Measurements from ENCODE around the gene FBXL4. TPM values are rescaled to one million over a fixed set of nuclear protein-coding genes. Genes with fewer than 3 reads are reported as not detected.
A peak's percentile ranks its signal among the peaks of the same experiment; 100 is the strongest.

Gene FBXL4
- polyA plus RNA-seq, 1 donor from 2014 or later: 9.7 TPM

- Histone ChIP-seq H3K9me3 (ENCODE audit: low read length) (no peaks in the 10 kb centered on the region), H3K36me3 (ENCODE audit: insufficient read depth, low read length) (no peaks in the 10 kb centered on the region), H3K79me2 (replicated peaks; ENCODE audit: insufficient read depth, low read length) (peaks cover 17% of the 10 kb centered on the region), H3K27ac (ENCODE audit: low read length) (peak overlapping the region; percentile 80), H3K4me2 (ENCODE audit: low read length) (peak overlapping the region; percentile 86), H2AFZ (ENCODE audit: low read depth, low read length) (no peak overlapping the region), H3K9me2 (ENCODE audit: insufficient read depth, low read length) (no peaks in the 10 kb centered on the region), H4K20me1 (ENCODE audit: insufficient read depth) (peaks cover 9% of the 10 kb centered on the region), H3F3A (ENCODE audit: insufficient read depth, low read length, poor library complexity, severe bottlenecking) (peaks cover 10% of the 10 kb centered on the region), H3K27me3 (ENCODE audit: insufficient read depth, low read depth, low read length) (peaks cover 57% of the 10 kb centered on the region), H3K4me3 (ENCODE audit: low read length) (peak overlapping the region; percentile 91), H3K9ac (ENCODE audit: low read length) (peak overlapping the region; percentile 69)
- no peak for TF ChIP-seq RAD21 (conservative IDR thresholded peaks at IDR 0.05)
- TF ChIP-seq MXI1 (conservative IDR thresholded peaks at IDR 0.05; ENCODE audit: poor library complexity, severe bottlenecking): no peak
- no peak for TF ChIP-seq CTCF (IDR thresholded peaks at IDR 0.05; ENCODE audit: poor library complexity, severe bottlenecking)
- no peak for TF ChIP-seq TAF1 (IDR thresholded peaks at IDR 0.05; ENCODE audit: low read depth)
- TF ChIP-seq POLR2AphosphoS5 (IDR thresholded peaks at IDR 0.05): no peak
- no peak for TF ChIP-seq EP300 (conservative IDR thresholded peaks at IDR 0.05; ENCODE audit: poor library complexity, severe bottlenecking)
- TF ChIP-seq REST (IDR thresholded peaks at IDR 0.05; ENCODE audit: borderline replicate concordance): no peak
- TF ChIP-seq EZH2 (IDR thresholded peaks at IDR 0.05; ENCODE audit: borderline replicate concordance, insufficient read depth, low read length, poor library complexity, severe bottlenecking): no peak
Measured at GRCh38 chr6:98831959-98832283, 115.8 kb downstream of the FBXL4 start.

GRCh38 chr6:98831057-98831958 lies 116.4 kb downstream of the FBXL4 start:
- H3K9ac ChIP-seq (ENCODE audit: low read length): peak overlapping the region; percentile 37
- no peaks in the 10 kb centered on the region for H3K9me2 ChIP-seq (ENCODE audit: insufficient read depth, low read length)
- no peak overlapping the region for H3K27ac ChIP-seq (ENCODE audit: low read length)
- no peak for TF ChIP-seq EZH2 (IDR thresholded peaks at IDR 0.05; ENCODE audit: borderline replicate concordance, insufficient read depth, low read length, poor library complexity, severe bottlenecking)
- TF ChIP-seq CTCF (IDR thresholded peaks at IDR 0.05; ENCODE audit: poor library complexity, severe bottlenecking): no peak
- no peak for TF ChIP-seq EP300 (conservative IDR thresholded peaks at IDR 0.05; ENCODE audit: poor library complexity, severe bottlenecking)
- TF ChIP-seq MXI1 (conservative IDR thresholded peaks at IDR 0.05; ENCODE audit: poor library complexity, severe bottlenecking): no peak
- no peak for TF ChIP-seq SMC3 (conservative IDR thresholded peaks at IDR 0.05; ENCODE audit: poor library complexity)
- no peak for TF ChIP-seq TAF1 (IDR thresholded peaks at IDR 0.05; ENCODE audit: low read depth)
- TF ChIP-seq RAD21 (conservative IDR thresholded peaks at IDR 0.05): no peak
- TF ChIP-seq POLR2AphosphoS5 (IDR thresholded peaks at IDR 0.05): no peak
- TF ChIP-seq REST (IDR thresholded peaks at IDR 0.05; ENCODE audit: borderline replicate concordance): no peak
- H3K27me3 ChIP-seq (ENCODE audit: insufficient read depth, low read depth, low read length): peaks cover 64% of the 10 kb centered on the region
- H3F3A ChIP-seq (ENCODE audit: insufficient read depth, low read length, poor library complexity, severe bottlenecking): peaks cover 11% of the 10 kb centered on the region
- no peak overlapping the region for H2AFZ ChIP-seq (ENCODE audit: low read depth, low read length)
- peaks cover 6% of the 10 kb centered on the region for H4K20me1 ChIP-seq (ENCODE audit: insufficient read depth)
- H3K9me3 ChIP-seq (ENCODE audit: low read length): no peaks in the 10 kb centered on the region
- H3K4me3 ChIP-seq (ENCODE audit: low read length): peak overlapping the region; percentile 49
- H3K79me2 ChIP-seq (replicated peaks; ENCODE audit: insufficient read depth, low read length): peaks cover 10% of the 10 kb centered on the region
- H3K4me2 ChIP-seq (ENCODE audit: low read length): no peak overlapping the region
- H3K36me3 ChIP-seq (ENCODE audit: insufficient read depth, low read length): no peaks in the 10 kb centered on the region
